HCT116 (cell line): ENCODE data around the gene SLC37A3. TPM values are rescaled to one million over a fixed set of nuclear protein-coding genes. Genes with fewer than 3 reads are reported as not detected.

ENCODE experiments used
- ATAC-seq: fragments of 200-7000 bp; cut with Tn5 transposase; 2 replicates; pipeline ENCODE4 v1.9.1; 2020; ENCODE audit warnings: mild to moderate bottlenecking, moderate library complexity
- BruUV-seq: library from RNA; stranded (reverse); fragments of 400-500 nt; replicated peaks from 2 replicates; lab custom pipeline; 2021; lab: Mats Ljungman, UMichigan
- CTCF ChIA-PET: fragments of 300-600 bp; sonication (Branson Sonifier 250); formaldehyde crosslinking; loops from one replicate; lab custom pipeline; 2021; ENCODE audit warnings: antibody characterized with exemption; lab: Charles Lee
- POLR2A ChIA-PET: fragments of 300-600, 350-600 bp; sonication (Branson Sonifier 250); formaldehyde crosslinking; loops from one replicate; lab custom pipeline; 2021; ENCODE audit warnings: antibody characterized with exemption; lab: Charles Lee
- RAD21 ChIA-PET, 2 experiments: fragments of 300-600 bp; sonication (Branson Sonifier 250); formaldehyde crosslinking; loops; one replicate each; lab custom pipeline; 2023; ENCODE audit warnings: low total read pairs in 2 of 2; ENCODE audit not compliant: uncharacterized antibody in 2 of 2, unreplicated experiment in 2 of 2, low non-redundant PET in 1 of 2; lab: Charles Lee
- DNase-seq: peaks from one replicate; pipeline ENCODE4 v3.0.0-alpha.2; 2010; ENCODE audit warnings: low read depth, low spot score
- H2AFZ ChIP-seq: fragments of 200-600 bp; shearing (Covaris generic), sonication (generic); 2 replicates; pipeline ENCODE4 v1.6.1; 2017; ENCODE audit warnings: low read depth, mixed run types, mixed read lengths, antibody characterized with exemption, low read length; ENCODE audit not compliant: poor library complexity, severe bottlenecking
- H3K27ac ChIP-seq: 2 replicates; pipeline ENCODE4 v1.5.1; 2012; ENCODE audit warnings: low read depth, low read length
- H3K27me3 ChIP-seq: fragments of 200-600 bp; sonication (generic); 2 replicates; pipeline ENCODE4 v1.6.1; 2016; ENCODE audit warnings: mixed run types, low read length, mixed read lengths; ENCODE audit not compliant: insufficient read depth
- H3K36me3 ChIP-seq, 2 experiments: fragments of 200-500 bp in 1 of 2; fragments of 200-600 bp in 1 of 2; sonication (Bioruptor generic) in 1 of 2; sonication (generic) in 1 of 2; 2 replicates each; pipeline versions ENCODE4 v1.5.1 to v1.6.1; 2014 to 2016; ENCODE audit warnings: low read length in 2 of 2, inconsistent platforms in 1 of 2, mixed read lengths in 1 of 2, mixed run types in 1 of 2; ENCODE audit not compliant: insufficient read depth in 2 of 2, control insufficient read depth in 1 of 2
- H3K4me1 ChIP-seq, 2 experiments: fragments of 200-600 bp in 1 of 2; sonication (generic) in 1 of 2; 2 replicates each; pipeline versions ENCODE4 v1.5.1 to v1.6.1; 2012 to 2017; ENCODE audit warnings: low read length in 2 of 2, inconsistent platforms in 1 of 2, mild to moderate bottlenecking in 1 of 2, mixed read lengths in 1 of 2, mixed run types in 1 of 2, moderate library complexity in 1 of 2; ENCODE audit not compliant: insufficient read depth in 2 of 2, control insufficient read depth in 1 of 2
- H3K4me2 ChIP-seq: fragments of 200-600 bp; sonication (generic); 2 replicates; pipeline ENCODE4 v1.6.1; 2017; ENCODE audit warnings: mixed run types, low read length, mixed read lengths
- H3K4me3 ChIP-seq, 2 experiments: fragments of 200-600 bp in 1 of 2; sonication (generic) in 1 of 2; replicated peaks in 1 of 2; 2 replicates each; pipeline ENCODE4 v1.5.1; 2011 to 2016; ENCODE audit warnings: low read length in 2 of 2, control low read depth in 1 of 2, low read depth in 1 of 2, mild to moderate bottlenecking in 1 of 2, mixed read lengths in 1 of 2, mixed run types in 1 of 2
- H3K79me2 ChIP-seq: fragments of 200-600 bp; sonication (generic); 2 replicates; pipeline ENCODE4 v1.6.1; 2017; ENCODE audit warnings: mild to moderate bottlenecking, mixed run types, low read length, moderate library complexity, mixed read lengths; ENCODE audit not compliant: insufficient read depth
- H3K9ac ChIP-seq: fragments of 200-600 bp; sonication (generic); 2 replicates; pipeline ENCODE4 v1.6.1; 2016; ENCODE audit warnings: low read length, mixed read lengths
- H3K9me2 ChIP-seq: fragments of 200-600 bp; sonication (generic), shearing (Covaris generic); 2 replicates; pipeline ENCODE4 v1.6.1; 2017; ENCODE audit warnings: mixed run types, mild to moderate bottlenecking, moderate library complexity; ENCODE audit not compliant: insufficient read depth
- H3K9me3 ChIP-seq, 2 experiments: fragments of 200-500 bp in 1 of 2; fragments of 200-600 bp in 1 of 2; sonication (Bioruptor generic) in 1 of 2; sonication (generic) in 1 of 2; 2 replicates each; pipeline ENCODE4 v1.6.1; 2014 to 2017; ENCODE audit warnings: low read length in 2 of 2, mixed read lengths in 2 of 2, inconsistent platforms in 1 of 2, low read depth in 1 of 2, mild to moderate bottlenecking in 1 of 2, mixed run types in 1 of 2, moderate library complexity in 1 of 2; ENCODE audit not compliant: control insufficient read depth in 1 of 2, insufficient read depth in 1 of 2
- H4K20me1 ChIP-seq: fragments of 200-600 bp; sonication (generic), shearing (Covaris generic); 2 replicates; pipeline ENCODE4 v1.6.1; 2017; ENCODE audit warnings: mixed run types, mild to moderate bottlenecking, moderate library complexity; ENCODE audit not compliant: insufficient read depth
- ATF3 ChIP-seq: IDR thresholded peaks from 2 replicates; pipeline ENCODE4 v1.6.1; 2012
- CBX3 ChIP-seq: IDR thresholded peaks from 2 replicates; pipeline ENCODE4 v1.6.1; 2012; ENCODE audit warnings: low read depth
- CEBPB ChIP-seq: IDR thresholded peaks from 2 replicates; pipeline ENCODE4 v1.6.1; 2012; ENCODE audit warnings: low read depth
- EGR1 ChIP-seq: IDR thresholded peaks from 2 replicates; pipeline ENCODE4 v1.6.1; 2012; ENCODE audit warnings: low read depth
- ELF1 ChIP-seq: IDR thresholded peaks from 2 replicates; pipeline ENCODE4 v1.6.1; 2012; ENCODE audit warnings: low read depth, borderline replicate concordance
- EZH2 ChIP-seq: fragments of 200-600 bp; sonication (generic); IDR thresholded peaks from 2 replicates; pipeline ENCODE4 v1.6.1; 2017; ENCODE audit warnings: antibody characterized with exemption, mixed run types
- JUND ChIP-seq: IDR thresholded peaks from 2 replicates; pipeline ENCODE4 v1.6.1; 2012
- POLR2A ChIP-seq: IDR thresholded peaks from 2 replicates; pipeline ENCODE4 v1.7.0; 2011; ENCODE audit warnings: borderline replicate concordance; ENCODE audit not compliant: insufficient read depth, insufficient read length; ENCODE audit errors: extremely low read depth
- RAD21 ChIP-seq: IDR thresholded peaks from 2 replicates; pipeline ENCODE4 v1.6.1; 2012; ENCODE audit warnings: low read depth, mild to moderate bottlenecking
- REST ChIP-seq: IDR thresholded peaks from 2 replicates; pipeline ENCODE4 v1.6.1; 2012; ENCODE audit warnings: low read depth
- SIN3A ChIP-seq: IDR thresholded peaks from 2 replicates; pipeline ENCODE4 v1.6.1; 2012; ENCODE audit warnings: low read depth
- SP1 ChIP-seq: IDR thresholded peaks from 2 replicates; pipeline ENCODE4 v1.6.1; 2012; ENCODE audit warnings: low read depth
- SRF ChIP-seq: IDR thresholded peaks from 2 replicates; pipeline ENCODE4 v1.6.1; 2012; ENCODE audit warnings: low read depth
- TCF7L2 ChIP-seq: IDR thresholded peaks from 2 replicates; pipeline ENCODE4 v1.7.0; 2011; ENCODE audit warnings: borderline replicate concordance, inconsistent platforms; ENCODE audit not compliant: insufficient read depth, insufficient read length; ENCODE audit errors: extremely low read depth
- YY1 ChIP-seq: IDR thresholded peaks from 2 replicates; pipeline ENCODE4 v1.6.1; 2011; ENCODE audit warnings: low read length, low read depth, moderate library complexity, mild to moderate bottlenecking; ENCODE audit not compliant: insufficient replicate concordance; ENCODE audit errors: extremely low read depth
- ZBTB33 ChIP-seq: IDR thresholded peaks from 2 replicates; pipeline ENCODE4 v1.6.1; 2011; ENCODE audit warnings: mild to moderate bottlenecking, low read length, moderate library complexity; ENCODE audit not compliant: insufficient replicate concordance; ENCODE audit errors: extremely low read depth
- ZFX ChIP-seq: fragments of 450-650 bp; IDR thresholded peaks from 2 replicates; pipeline ENCODE4 v1.6.1; 2017
- ZNF274 ChIP-seq: fragments of 200-500 bp; sonication (Bioruptor generic); IDR thresholded peaks from 2 replicates; pipeline ENCODE4 v1.6.1; 2014; ENCODE audit warnings: mild to moderate bottlenecking, low read depth, low read length, inconsistent platforms
- intact Hi-C: fragments of 100-400 bp; cut with micrococcal nuclease; formaldehyde crosslinking; loops from 2 replicates; pipeline ENCODE4 v1.10.0; 2022
- total RNA-seq: library from RNA; stranded (reverse); gene quantifications from one replicate; pipeline ENCODE4 v1.2.1, GENCODE V29; 2021; ENCODE audit not compliant: unreplicated experiment
- TF ChIP-seq, protein P1 (sequence below), 3 experiments: fragments of 200-600 bp in 1 of 3; sonication (generic) in 1 of 3; IDR thresholded peaks in 2 of 3; conservative IDR thresholded peaks in 1 of 3; 2 replicates each; pipeline ENCODE4 v1.5.1; 2012 to 2017; ENCODE audit warnings: low read depth in 2 of 3, low read length in 2 of 3, antibody characterized with exemption in 1 of 3, borderline replicate concordance in 1 of 3, control low read depth in 1 of 3, mild to moderate bottlenecking in 1 of 3, mixed read lengths in 1 of 3, mixed run types in 1 of 3, moderate library complexity in 1 of 3; ENCODE audit not compliant: insufficient read depth in 1 of 3

SLC37A3 gene
- total RNA-seq, 1 experiment from 2014 or later: 41.8 TPM

DNA sequence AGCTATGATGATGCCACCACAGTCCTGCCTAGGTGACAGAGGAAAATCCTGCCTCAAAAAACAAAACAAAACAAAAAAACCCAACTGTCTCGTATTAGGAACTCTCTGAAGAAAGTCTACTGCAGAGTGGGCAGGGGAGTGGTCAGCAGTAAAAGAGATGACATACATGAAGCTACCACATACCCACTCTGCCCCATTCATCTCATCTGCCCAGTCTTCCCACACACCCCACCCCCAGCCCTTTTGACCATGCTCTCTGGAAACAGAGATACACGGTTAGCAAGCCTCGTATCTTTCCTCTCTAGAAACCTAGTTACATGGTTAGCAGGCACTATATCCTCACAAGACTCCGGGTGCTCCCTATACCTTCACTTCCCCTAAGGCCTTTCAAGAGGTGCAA lies 8.3 kb downstream of the SLC37A3 start:
- CTCF ChIA-PET: no interaction called here
- RAD21 ChIA-PET: no interaction called here
- no TSS peak for BruUV-seq
- ATAC-seq: no peak
- H3K79me2 ChIP-seq: peaks cover 94% of the 10 kb centered on the region
- H4K20me1 ChIP-seq: no peaks in the 10 kb centered on the region
- no peak overlapping the region for H3K4me2 ChIP-seq
- intact Hi-C loops: no loop called here
- H3K4me1 ChIP-seq: no peaks in the 10 kb centered on the region
- H3K27ac ChIP-seq: no peak overlapping the region
- no peak overlapping the region for H3K4me3 ChIP-seq
- TF ChIP-seq EZH2 (no peak), POLR2A (no peak), YY1 (no peak), ATF3 (no peak), ELF1 (no peak), RAD21 (no peak), ZNF274 (no peak), SRF (no peak), SIN3A (no peak), CEBPB (no peak), REST (no peak), ZFX (no peak), EGR1 (no peak), ZBTB33 (no peak), CBX3 (no peak), JUND (no peak), TCF7L2 (no peak), SP1 (no peak)
- TF ChIP-seq, protein P1, sequence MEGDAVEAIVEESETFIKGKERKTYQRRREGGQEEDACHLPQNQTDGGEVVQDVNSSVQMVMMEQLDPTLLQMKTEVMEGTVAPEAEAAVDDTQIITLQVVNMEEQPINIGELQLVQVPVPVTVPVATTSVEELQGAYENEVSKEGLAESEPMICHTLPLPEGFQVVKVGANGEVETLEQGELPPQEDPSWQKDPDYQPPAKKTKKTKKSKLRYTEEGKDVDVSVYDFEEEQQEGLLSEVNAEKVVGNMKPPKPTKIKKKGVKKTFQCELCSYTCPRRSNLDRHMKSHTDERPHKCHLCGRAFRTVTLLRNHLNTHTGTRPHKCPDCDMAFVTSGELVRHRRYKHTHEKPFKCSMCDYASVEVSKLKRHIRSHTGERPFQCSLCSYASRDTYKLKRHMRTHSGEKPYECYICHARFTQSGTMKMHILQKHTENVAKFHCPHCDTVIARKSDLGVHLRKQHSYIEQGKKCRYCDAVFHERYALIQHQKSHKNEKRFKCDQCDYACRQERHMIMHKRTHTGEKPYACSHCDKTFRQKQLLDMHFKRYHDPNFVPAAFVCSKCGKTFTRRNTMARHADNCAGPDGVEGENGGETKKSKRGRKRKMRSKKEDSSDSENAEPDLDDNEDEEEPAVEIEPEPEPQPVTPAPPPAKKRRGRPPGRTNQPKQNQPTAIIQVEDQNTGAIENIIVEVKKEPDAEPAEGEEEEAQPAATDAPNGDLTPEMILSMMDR (IDR thresholded peaks at IDR 0.05 in 2 of 3, conservative IDR thresholded peaks at IDR 0.05 in 1 of 3; ENCODE audit: borderline replicate concordance in 1 of 3, insufficient read depth in 1 of 3, low read depth in 2 of 3, low read length in 2 of 3): no peak
- POLR2A ChIA-PET: no interaction called here
- H3K27me3 ChIP-seq: no peaks in the 10 kb centered on the region
- H2AFZ ChIP-seq: no peak overlapping the region
- no peaks in the 10 kb centered on the region for H3K36me3 ChIP-seq
- no peak overlapping the region for H3K9ac ChIP-seq
- no peak for DNase-seq
- H3K9me3 ChIP-seq: no peaks in the 10 kb centered on the region
- H3K9me2 ChIP-seq: no peaks in the 10 kb centered on the region
